ENCODE results near the gene GNG4.

GRCh38 chr1:235504494-235505222 is 144.9 kb downstream of the GNG4 start:
- TF ChIP-seq PATZ1 (CRISPR knock-in tag; IDR thresholded peaks at IDR 0.05; ENCODE audit: borderline replicate concordance) (no peak), ZNF565 (CRISPR knock-in tag; conservative IDR thresholded peaks at IDR 0.05; ENCODE audit: low read depth) (no peak), ESRRG (CRISPR knock-in tag; IDR thresholded peaks at IDR 0.05) (no peak), TOX (CRISPR knock-in tag; IDR thresholded peaks at IDR 0.05; ENCODE audit: borderline replicate concordance) (no peak; the same call in 1 of the 2 replicates)
- TF ChIP-seq, protein P1, sequence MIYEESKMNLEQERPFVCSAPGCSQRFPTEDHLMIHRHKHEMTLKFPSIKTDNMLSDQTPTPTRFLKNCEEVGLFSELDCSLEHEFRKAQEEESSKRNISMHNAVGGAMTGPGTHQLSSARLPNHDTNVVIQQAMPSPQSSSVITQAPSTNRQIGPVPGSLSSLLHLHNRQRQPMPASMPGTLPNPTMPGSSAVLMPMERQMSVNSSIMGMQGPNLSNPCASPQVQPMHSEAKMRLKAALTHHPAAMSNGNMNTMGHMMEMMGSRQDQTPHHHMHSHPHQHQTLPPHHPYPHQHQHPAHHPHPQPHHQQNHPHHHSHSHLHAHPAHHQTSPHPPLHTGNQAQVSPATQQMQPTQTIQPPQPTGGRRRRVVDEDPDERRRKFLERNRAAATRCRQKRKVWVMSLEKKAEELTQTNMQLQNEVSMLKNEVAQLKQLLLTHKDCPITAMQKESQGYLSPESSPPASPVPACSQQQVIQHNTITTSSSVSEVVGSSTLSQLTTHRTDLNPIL (CRISPR knock-in tag; IDR thresholded peaks at IDR 0.05; ENCODE audit: low read depth), result no peak
